COLO668 (cell line): ENCODE measurements around the gene LBHD2.

Experiments
- DNase-seq: peaks from one replicate; lab custom pipeline; 2025; ENCODE audit not compliant: unreplicated experiment; lab: John Stamatoyannopoulos, UW

LBHD2 gene

GRCh38 chr14:103130017-103130764 lies 46.2 kb downstream of the LBHD2 start:
- no peak for DNase-seq

GRCh38 chr14:103130965-103131364 lies 47.0 kb downstream of the LBHD2 start:
- no peak for DNase-seq

GRCh38 chr14:103131580-103131979 lies 47.6 kb downstream of the LBHD2 start:
- no peak for DNase-seq

- no peak for DNase-seq
Observed at GRCh38 chr14:103132381-103133209, 48.6 kb downstream of the LBHD2 start.

GRCh38 chr14:103133210-103134140 lies 49.5 kb downstream of the LBHD2 start:
- DNase-seq: no peak

- no peak for DNase-seq
Observed at GRCh38 chr14:103134405-103134804, 50.4 kb downstream of the LBHD2 start.

GRCh38 chr14:103134919-103135318 lies 50.9 kb downstream of the LBHD2 start:
- DNase-seq: no peak

- no peak for DNase-seq
Observed at GRCh38 chr14:103135333-103136260, 51.6 kb downstream of the LBHD2 start.

- no peak for DNase-seq
Observed at GRCh38 chr14:103136388-103137271, 52.6 kb downstream of the LBHD2 start.

GRCh38 chr14:103137689-103138300 lies 53.8 kb downstream of the LBHD2 start:
- no peak for DNase-seq

GRCh38 chr14:103138301-103139131 lies 54.5 kb downstream of the LBHD2 start:
- no peak for DNase-seq

- no peak for DNase-seq
Observed at GRCh38 chr14:103139132-103140025, 55.4 kb downstream of the LBHD2 start.
